HepG2 (cell line): ENCODE measurements around the gene SMIM45.

Source experiments
- CHD4 ChIP-seq: fragments of 200-600 bp; sonication (generic); IDR thresholded peaks from 2 replicates; pipeline ENCODE4 v1.7.0; 2017; ENCODE audit warnings: mild to moderate bottlenecking, low read length, borderline replicate concordance
- FOXC1 ChIP-seq: sonication (generic); formaldehyde crosslinking; IDR thresholded peaks from 2 replicates; pipeline ENCODE4 v1.8.0; 2022; ENCODE audit warnings: mild to moderate bottlenecking, missing genetic modification reagents, borderline replicate concordance
- HNRNPLL ChIP-seq: fragments of 200-400 bp; formaldehyde crosslinking; IDR thresholded peaks from 2 replicates; pipeline ENCODE4 v1.6.1; 2017; ENCODE audit warnings: mild to moderate bottlenecking, low read depth, low read length; ENCODE audit not compliant: poor library complexity, severe bottlenecking
- IRF2 ChIP-seq: IDR thresholded peaks from 2 replicates; pipeline ENCODE4 v1.6.1; 2018; ENCODE audit warnings: missing genetic modification reagents, missing compliant biosample characterization
- MAFF ChIP-seq: IDR thresholded peaks from 2 replicates; pipeline ENCODE4 v1.6.1; 2011; ENCODE audit warnings: low read depth, low read length, improper control_type of control experiment
- MEF2D ChIP-seq: sonication (generic); formaldehyde crosslinking; IDR thresholded peaks from 2 replicates; pipeline ENCODE4 v1.5.1; 2020; ENCODE audit warnings: mild to moderate bottlenecking, missing genetic modification reagents
- NFE2L1 ChIP-seq: sonication (generic); formaldehyde crosslinking; IDR thresholded peaks from 2 replicates; pipeline ENCODE4 v1.4.0; 2020; ENCODE audit warnings: missing genetic modification reagents, mild to moderate bottlenecking, borderline replicate concordance
- PHF8 ChIP-seq: sonication (generic); formaldehyde crosslinking; IDR thresholded peaks from 2 replicates; pipeline ENCODE4 v1.5.0; 2020; ENCODE audit warnings: missing genetic modification reagents
- POLR2A ChIP-seq, 2 experiments: IDR thresholded peaks; 2 replicates each; pipeline ENCODE4 v1.6.1; 2011; ENCODE audit warnings: low read depth in 2 of 2, low read length in 2 of 2, mild to moderate bottlenecking in 1 of 2, moderate library complexity in 1 of 2; ENCODE audit not compliant: insufficient read depth in 1 of 2
- SMC3 ChIP-seq: IDR thresholded peaks from 2 replicates; pipeline ENCODE4 v1.6.1; 2011; ENCODE audit warnings: low read length, improper control_type of control experiment
- STAG1 ChIP-seq: sonication (generic); formaldehyde crosslinking; IDR thresholded peaks from 2 replicates; pipeline ENCODE4 v1.4.0; 2020; ENCODE audit warnings: missing genetic modification reagents
- TCF7 ChIP-seq: sonication (generic); IDR thresholded peaks from 2 replicates; pipeline ENCODE4 v1.6.1; 2016; ENCODE audit warnings: antibody characterized with exemption, low read depth
- TFDP2 ChIP-seq: sonication (generic); formaldehyde crosslinking; IDR thresholded peaks from 2 replicates; pipeline ENCODE4 v1.4.0; 2020; ENCODE audit warnings: missing genetic modification reagents
- ZBTB20 ChIP-seq: sonication (generic); formaldehyde crosslinking; IDR thresholded peaks from 2 replicates; pipeline ENCODE4 v1.8.1; 2023; ENCODE audit warnings: missing genetic modification reagents, low read depth, mild to moderate bottlenecking, borderline replicate concordance
- ZFP36 ChIP-seq: fragments of 150-350 bp; IDR thresholded peaks from 2 replicates; pipeline ENCODE4 v1.6.1; 2018; ENCODE audit warnings: borderline replicate concordance, low read length, low read depth; ENCODE audit not compliant: partially characterized antibody
- ZMYM3 ChIP-seq: sonication (generic); formaldehyde crosslinking; IDR thresholded peaks from 2 replicates; pipeline ENCODE4 v1.5.1; 2020; ENCODE audit warnings: mild to moderate bottlenecking, missing genetic modification reagents
- ZNF264 ChIP-seq: sonication (generic); formaldehyde crosslinking; IDR thresholded peaks from 2 replicates; pipeline ENCODE4 v1.4.0; 2020; ENCODE audit warnings: missing genetic modification reagents
- ZNF496 ChIP-seq: sonication (generic); formaldehyde crosslinking; IDR thresholded peaks from 2 replicates; pipeline ENCODE4 v1.8.1; 2023; ENCODE audit warnings: mild to moderate bottlenecking, moderate library complexity, missing genetic modification reagents; ENCODE audit not compliant: insufficient replicate concordance
- ZNF512 ChIP-seq: sonication (generic); formaldehyde crosslinking; IDR thresholded peaks from 2 replicates; pipeline ENCODE4 v1.4.0; 2020; ENCODE audit warnings: mild to moderate bottlenecking, missing genetic modification reagents
- ZNF556 ChIP-seq: sonication (generic); formaldehyde crosslinking; IDR thresholded peaks from 2 replicates; pipeline ENCODE4 v1.4.0; 2020; ENCODE audit warnings: mild to moderate bottlenecking, missing genetic modification reagents, borderline replicate concordance
- ZNF615 ChIP-seq: sonication (generic); formaldehyde crosslinking; IDR thresholded peaks from 2 replicates; pipeline ENCODE4 v1.5.0; 2020; ENCODE audit warnings: mild to moderate bottlenecking, missing genetic modification reagents, borderline replicate concordance
- TF ChIP-seq, protein P1 (sequence below): IDR thresholded peaks from 2 replicates; pipeline ENCODE4 v1.6.1; 2018; ENCODE audit warnings: missing genetic modification reagents
- TF ChIP-seq, protein P2 (sequence below): sonication (generic); formaldehyde crosslinking; IDR thresholded peaks from 2 replicates; pipeline ENCODE4 v1.4.0; 2020; ENCODE audit warnings: missing genetic modification reagents

SMIM45 gene

DNA sequence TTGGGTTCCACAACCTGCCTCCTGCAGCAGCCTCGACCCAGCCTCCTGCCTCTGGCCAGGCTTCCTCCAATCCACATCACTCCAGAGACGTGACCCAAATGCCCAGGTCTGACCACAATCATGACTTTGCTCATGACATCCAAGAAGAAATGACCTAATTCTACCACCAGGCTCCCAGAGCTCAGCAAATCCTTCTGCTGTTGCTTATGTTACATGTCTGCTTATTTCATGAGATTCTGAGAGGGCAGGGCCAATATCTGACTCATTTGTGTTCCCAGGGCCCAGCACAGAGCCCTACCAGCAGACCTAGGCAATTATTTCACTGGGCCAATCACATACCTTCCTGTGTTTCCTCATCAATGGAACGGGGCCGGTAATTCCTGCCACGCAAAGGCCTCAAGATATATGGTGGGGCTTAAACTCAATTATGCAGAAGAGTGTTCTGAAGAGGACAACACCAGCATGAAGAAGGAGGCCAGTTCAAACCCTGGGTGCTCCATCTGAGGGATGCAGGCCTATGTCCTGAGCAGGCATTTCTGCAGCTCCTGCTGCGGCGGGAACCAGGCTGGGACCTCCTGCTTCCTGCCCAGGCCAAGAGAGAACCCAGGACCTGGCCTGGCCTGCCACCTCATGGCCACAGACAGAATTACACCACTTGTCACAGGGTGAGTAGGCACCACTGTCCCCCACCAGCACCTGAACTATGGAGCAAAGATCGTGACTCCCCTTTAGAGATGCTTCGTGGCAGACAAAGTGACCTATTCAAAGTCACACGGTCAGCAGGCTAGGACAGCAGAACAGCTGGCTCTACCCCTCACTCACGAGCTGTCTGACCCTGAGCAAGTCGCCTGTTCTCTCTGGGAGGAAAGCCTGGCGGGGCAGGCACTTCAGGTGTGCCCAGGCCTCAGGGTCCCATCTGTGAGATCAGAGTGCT is 10.9 kb upstream of the SMIM45 start (continued):
- TF ChIP-seq, protein P1, sequence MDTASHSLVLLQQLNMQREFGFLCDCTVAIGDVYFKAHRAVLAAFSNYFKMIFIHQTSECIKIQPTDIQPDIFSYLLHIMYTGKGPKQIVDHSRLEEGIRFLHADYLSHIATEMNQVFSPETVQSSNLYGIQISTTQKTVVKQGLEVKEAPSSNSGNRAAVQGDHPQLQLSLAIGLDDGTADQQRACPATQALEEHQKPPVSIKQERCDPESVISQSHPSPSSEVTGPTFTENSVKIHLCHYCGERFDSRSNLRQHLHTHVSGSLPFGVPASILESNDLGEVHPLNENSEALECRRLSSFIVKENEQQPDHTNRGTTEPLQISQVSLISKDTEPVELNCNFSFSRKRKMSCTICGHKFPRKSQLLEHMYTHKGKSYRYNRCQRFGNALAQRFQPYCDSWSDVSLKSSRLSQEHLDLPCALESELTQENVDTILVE = no peak
- TF ChIP-seq ZMYM3 (CRISPR knock-in tag) (no peak), MAFF (peak; percentile 1; the same call in 1 of the 2 replicates), FOXC1 (CRISPR knock-in tag) (peak; percentile 58; the same call in 1 of the 2 replicates), HNRNPLL (no peak), ZNF496 (CRISPR knock-in tag) (no peak), CHD4 (no peak), TFDP2 (peak; percentile 22; the same call in 1 of the 2 replicates), SMC3 (peak; percentile 66), STAG1 (peak; percentile 97), ZNF615 (CRISPR knock-in tag) (no peak), ZFP36 (no peak), PHF8 (no peak), POLR2A (IDR thresholded peaks at IDR 0.05; ENCODE audit: insufficient read depth in 1 of 2, low read depth in 2 of 2, low read length in 2 of 2) (peak in 1 of 2 experiments; percentile 18; a peak in 1 of 4 replicates), ZNF556 (CRISPR knock-in tag) (no peak), ZNF512 (CRISPR knock-in tag) (peak; percentile 98), ZNF264 (no peak), MEF2D (CRISPR knock-in tag) (no peak), ZBTB20 (CRISPR knock-in tag) (no peak), IRF2 (CRISPR knock-in tag) (0 out of 2 replicates have a peak, but pooled peaks have one; percentile 53), NFE2L1 (CRISPR knock-in tag) (no peak), TCF7 (no peak)
- TF ChIP-seq, protein P2, sequence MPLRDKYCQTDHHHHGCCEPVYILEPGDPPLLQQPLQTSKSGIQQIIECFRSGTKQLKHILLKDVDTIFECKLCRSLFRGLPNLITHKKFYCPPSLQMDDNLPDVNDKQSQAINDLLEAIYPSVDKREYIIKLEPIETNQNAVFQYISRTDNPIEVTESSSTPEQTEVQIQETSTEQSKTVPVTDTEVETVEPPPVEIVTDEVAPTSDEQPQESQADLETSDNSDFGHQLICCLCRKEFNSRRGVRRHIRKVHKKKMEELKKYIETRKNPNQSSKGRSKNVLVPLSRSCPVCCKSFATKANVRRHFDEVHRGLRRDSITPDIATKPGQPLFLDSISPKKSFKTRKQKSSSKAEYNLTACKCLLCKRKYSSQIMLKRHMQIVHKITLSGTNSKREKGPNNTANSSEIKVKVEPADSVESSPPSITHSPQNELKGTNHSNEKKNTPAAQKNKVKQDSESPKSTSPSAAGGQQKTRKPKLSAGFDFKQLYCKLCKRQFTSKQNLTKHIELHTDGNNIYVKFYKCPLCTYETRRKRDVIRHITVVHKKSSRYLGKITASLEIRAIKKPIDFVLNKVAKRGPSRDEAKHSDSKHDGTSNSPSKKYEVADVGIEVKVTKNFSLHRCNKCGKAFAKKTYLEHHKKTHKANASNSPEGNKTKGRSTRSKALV = no peak
